Measurements from ENCODE around the gene CLDN9. TPM values are rescaled to one million over a fixed set of nuclear protein-coding genes. Genes with fewer than 3 reads are reported as not detected.

CLDN9 gene
- total RNA-seq, 6 experiments from 2014 or later, result 0.25 to 1.7 (median 0.92) TPM

GRCh38 chr16:2964475-2965336 is 48.0 kb upstream of the CLDN9 start:
- intact Hi-C loops (cut with DNase I), result no loop called here
- no peak overlapping the region for H3K4me3 ChIP-seq

GRCh38 chr16:2966043-2966807 is 46.5 kb upstream of the CLDN9 start:
- Histone ChIP-seq H3K4me1 (peaks cover 0 to 18% (median 5%) of the 10 kb centered on the region in 4 donors), H3K36me3 (no peaks in the 10 kb centered on the region), H3K27ac (no peak overlapping the region), H3K27me3 (peaks cover 7 to 26% of the 10 kb centered on the region in 2 donors), H3K9me3 (no peaks in the 10 kb centered on the region), H3K4me3 (no peak overlapping the region)
- DNase-seq (peak in 1 of 3 donors; percentile 43), ATAC-seq (no peak)
- no peak for TF ChIP-seq POLR2A (IDR thresholded peaks at IDR 0.05)
- TF ChIP-seq CTCF (IDR thresholded peaks at IDR 0.05), result no peak
- intact Hi-C loops (cut with DNase I), result no loop called here
- WGBS (ENCODE audit: insufficient coverage, low coverage, low lambda C conversion rate, missing lambda C conversion rate), result no CpG with 5 or more reads among the region's 39 CpGs

More at GRCh38 chr16:2964475-2965336, 48.0 kb upstream of the CLDN9 start:
- H3K27me3 ChIP-seq, result peaks cover 7 to 26% of the 10 kb centered on the region in 2 donors
- H3K27ac ChIP-seq, result no peak overlapping the region
- H3K36me3 ChIP-seq, result no peaks in the 10 kb centered on the region
- TF ChIP-seq CTCF (IDR thresholded peaks at IDR 0.05), result no peak
- TF ChIP-seq POLR2A (IDR thresholded peaks at IDR 0.05), result no peak
- peak in 2 of 3 donors; percentile 46 to 57 for DNase-seq
- H3K9me3 ChIP-seq, result no peaks in the 10 kb centered on the region
- H3K4me1 ChIP-seq, result peaks cover 0 to 14% (median 5%) of the 10 kb centered on the region in 4 donors
- ATAC-seq, result no peak
- WGBS (ENCODE audit: insufficient coverage, low coverage, low lambda C conversion rate, missing lambda C conversion rate), result 0% methylated on average over 5 of the region's 68 CpGs

GRCh38 chr16:2966808-2967191 is 45.9 kb upstream of the CLDN9 start:
- TF ChIP-seq CTCF (IDR thresholded peaks at IDR 0.05) (no peak), POLR2A (IDR thresholded peaks at IDR 0.05) (no peak)
- no peak for ATAC-seq
- peak in 1 of 3 donors; percentile 56 for DNase-seq
- Histone ChIP-seq H3K27me3 (peaks cover 7 to 26% of the 10 kb centered on the region in 2 donors), H3K27ac (no peak overlapping the region), H3K4me1 (peaks cover 0 to 18% (median 5%) of the 10 kb centered on the region in 4 donors), H3K36me3 (no peaks in the 10 kb centered on the region), H3K9me3 (no peaks in the 10 kb centered on the region), H3K4me3 (no peak overlapping the region)
- no CpG with 5 or more reads among the region's 46 CpGs for WGBS (ENCODE audit: insufficient coverage, low coverage, low lambda C conversion rate, missing lambda C conversion rate)
- intact Hi-C loops (cut with DNase I), result no loop called here

GRCh38 chr16:2967211-2967631 is 45.5 kb upstream of the CLDN9 start:
- no peaks in the 10 kb centered on the region for H3K36me3 ChIP-seq
- peaks cover 7 to 26% of the 10 kb centered on the region in 2 donors for H3K27me3 ChIP-seq
- no peaks in the 10 kb centered on the region for H3K9me3 ChIP-seq
- peaks cover 0 to 18% (median 5%) of the 10 kb centered on the region in 4 donors for H3K4me1 ChIP-seq
- WGBS (ENCODE audit: insufficient coverage, low coverage, low lambda C conversion rate, missing lambda C conversion rate), result no CpG with 5 or more reads among the region's 51 CpGs
- no peak overlapping the region for H3K4me3 ChIP-seq
- no peak overlapping the region for H3K27ac ChIP-seq
- intact Hi-C loops (cut with DNase I), result no loop called here
- DNase-seq (no peak), ATAC-seq (no peak)
- TF ChIP-seq POLR2A (IDR thresholded peaks at IDR 0.05) (no peak), CTCF (IDR thresholded peaks at IDR 0.05) (no peak)

Measured in right lobe of liver (tissue), 6 donors.